HepG2 (cell line): Measurements from ENCODE around the gene NFATC3. TPM values are rescaled to one million over a fixed set of nuclear protein-coding genes. Genes with fewer than 3 reads are reported as not detected.

Source experiments
- ARID5B ChIP-seq: IDR thresholded peaks from 2 replicates; pipeline ENCODE4 v1.4.0; 2020; ENCODE audit warnings: mild to moderate bottlenecking, missing genetic modification reagents
- DRAP1 ChIP-seq: IDR thresholded peaks from 2 replicates; pipeline ENCODE4 v1.6.1; 2016; ENCODE audit warnings: missing genetic modification reagents, missing compliant biosample characterization
- GTF3A ChIP-seq: sonication (generic); formaldehyde crosslinking; conservative IDR thresholded peaks from 2 replicates; pipeline ENCODE4 v1.4.0; 2020; ENCODE audit warnings: mild to moderate bottlenecking, missing genetic modification reagents
- HMGA1 ChIP-seq: sonication (generic); formaldehyde crosslinking; conservative IDR thresholded peaks from 2 replicates; pipeline ENCODE4 v1.4.0; 2020; ENCODE audit warnings: missing genetic modification reagents
- PTBP1 ChIP-seq: fragments of 200-400 bp; formaldehyde crosslinking; IDR thresholded peaks from 2 replicates; pipeline ENCODE4 v1.6.1; 2018; ENCODE audit warnings: low read length, low read depth; ENCODE audit not compliant: poor library complexity, severe bottlenecking
- RERE ChIP-seq: IDR thresholded peaks from 2 replicates; pipeline ENCODE4 v1.6.1; 2016; ENCODE audit warnings: low read depth, missing genetic modification reagents, missing compliant biosample characterization
- SALL2 ChIP-seq: sonication (generic); formaldehyde crosslinking; IDR thresholded peaks from 2 replicates; pipeline ENCODE4 v1.8.1; 2023; ENCODE audit warnings: mild to moderate bottlenecking, missing genetic modification reagents, inconsistent platforms
- TARDBP ChIP-seq: sonication (generic); formaldehyde crosslinking; IDR thresholded peaks from 2 replicates; pipeline ENCODE4 v1.8.0; 2022; ENCODE audit warnings: mild to moderate bottlenecking, missing genetic modification reagents
- TCF12 ChIP-seq, 2 experiments: fragments of 450-650 bp in 1 of 2; sonication (generic) in 1 of 2; formaldehyde crosslinking in 1 of 2; IDR thresholded peaks; 2 replicates each; pipeline versions ENCODE4 v1.6.1 to v1.8.0; 2017 to 2022; ENCODE audit warnings: antibody characterized with exemption in 1 of 2, mild to moderate bottlenecking in 1 of 2, missing genetic modification reagents in 1 of 2, moderate library complexity in 1 of 2
- ZNF160 ChIP-seq: sonication (generic); formaldehyde crosslinking; IDR thresholded peaks from 2 replicates; pipeline ENCODE4 v1.8.0; 2022; ENCODE audit warnings: mild to moderate bottlenecking, inconsistent platforms, missing genetic modification reagents
- ZSCAN9 ChIP-seq: IDR thresholded peaks from 2 replicates; pipeline ENCODE4 v1.6.1; 2016; ENCODE audit warnings: borderline replicate concordance
- polyA plus RNA-seq, 8 experiments: library from polyadenylated mRNA; depleted of rRNA in 3 of 8; stranded (reverse) in 7 of 8; unstranded in 1 of 8; fragments of >200 nt; fragmentation: Illumina TruSeq in 4 of 8; extraction: Trizol in 4 of 8; gene quantifications; 2 replicates each; pipeline versions ENCODE4 v1.2.1 to v1.2.3, GENCODE V29; 2011 to 2016; ENCODE audit warnings: low read depth in 4 of 8, missing spikeins in 1 of 8, mixed read lengths in 1 of 8; ENCODE audit not compliant: insufficient read depth in 1 of 8
- total RNA-seq, 5 experiments: library from RNA; depleted of rRNA; stranded (reverse); fragments of >200 nt; fragmentation: Illumina TruSeq; extraction: Trizol; gene quantifications; 2 replicates each; pipeline ENCODE4 v1.2.3, GENCODE V29; 2016; ENCODE audit warnings: low read depth in 1 of 5
- TF ChIP-seq, protein P1 (sequence below): sonication (generic); formaldehyde crosslinking; IDR thresholded peaks from 2 replicates; pipeline ENCODE4 v1.4.0; 2020; ENCODE audit warnings: missing genetic modification reagents
- TF ChIP-seq, protein P2 (sequence below): sonication (generic); formaldehyde crosslinking; IDR thresholded peaks from 2 replicates; pipeline ENCODE4 v1.4.0; 2020; ENCODE audit warnings: missing genetic modification reagents, borderline replicate concordance

NFATC3 gene
- total and polyA plus RNA-seq, 2 of the 13 experiments (the other 11 are each of a cell fraction or from before 2014, with no cell fraction given), result 52.6 to 62.7 TPM

DNA sequence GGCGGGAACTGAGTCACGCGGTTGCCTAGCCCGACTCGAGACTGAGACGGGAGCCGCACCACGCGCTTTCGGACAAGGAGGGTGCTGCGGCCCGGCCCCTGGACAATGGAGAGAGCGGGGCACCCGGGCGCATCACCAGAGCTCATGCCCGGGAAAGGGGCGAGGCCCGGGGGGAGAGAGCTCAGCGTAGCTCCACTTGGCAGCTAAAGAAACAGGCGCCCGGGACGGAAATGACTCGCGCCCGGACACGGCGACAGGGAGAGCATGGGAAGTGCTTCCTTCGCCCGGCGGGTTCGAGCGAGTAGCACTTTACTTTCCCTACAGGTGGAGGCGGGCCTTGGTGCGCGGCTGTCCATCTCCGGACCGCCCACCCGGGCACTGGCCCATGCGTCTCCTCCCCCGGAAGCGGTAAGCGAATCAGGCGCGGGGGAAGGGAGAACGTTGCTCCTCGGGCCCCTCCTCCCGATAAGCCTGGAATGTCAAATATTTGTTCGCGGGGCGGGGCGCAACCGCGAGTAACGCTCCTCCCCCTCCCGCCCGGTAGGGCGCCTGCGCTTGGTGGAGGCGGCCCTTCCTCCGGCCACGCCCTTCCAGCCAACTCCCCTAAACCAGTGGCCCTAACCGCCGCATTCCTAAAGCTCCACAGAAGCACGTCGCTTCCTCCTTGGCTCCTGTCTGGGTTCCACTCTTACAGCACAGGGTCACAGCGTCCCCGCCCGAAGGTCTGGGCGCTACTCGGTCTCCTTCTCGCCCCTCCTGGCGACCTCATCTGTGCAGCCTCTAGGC, 152.3 kb downstream of the NFATC3 start (continued):
- TF ChIP-seq ZSCAN9 (CRISPR knock-in tag), result peak; percentile 76; the same call in 1 of the 2 replicates
- no peak for TF ChIP-seq TCF12 (IDR thresholded peaks at IDR 0.05)
- TF ChIP-seq TCF12 (CRISPR knock-in tag; IDR thresholded peaks at IDR 0.05), result peak; percentile 76; the same call in 1 of the 2 replicates
- no peak for TF ChIP-seq GTF3A (CRISPR knock-in tag)
- TF ChIP-seq PTBP1, result no peak
- peak; percentile 79 for TF ChIP-seq ARID5B (CRISPR knock-in tag)
- no peak for TF ChIP-seq HMGA1 (CRISPR knock-in tag)
- TF ChIP-seq, protein P1, sequence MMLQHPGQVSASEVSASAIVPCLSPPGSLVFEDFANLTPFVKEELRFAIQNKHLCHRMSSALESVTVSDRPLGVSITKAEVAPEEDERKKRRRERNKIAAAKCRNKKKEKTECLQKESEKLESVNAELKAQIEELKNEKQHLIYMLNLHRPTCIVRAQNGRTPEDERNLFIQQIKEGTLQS (CRISPR knock-in tag), result peak; percentile 11; the same call in 1 of the 2 replicates
- TF ChIP-seq ZNF160 (CRISPR knock-in tag), result peak; percentile 85
- 0 out of 2 replicates have a peak, but pooled peaks have one; percentile 83 for TF ChIP-seq RERE (CRISPR knock-in tag)
- TF ChIP-seq DRAP1, result peak; percentile 98
- TF ChIP-seq, protein P2, sequence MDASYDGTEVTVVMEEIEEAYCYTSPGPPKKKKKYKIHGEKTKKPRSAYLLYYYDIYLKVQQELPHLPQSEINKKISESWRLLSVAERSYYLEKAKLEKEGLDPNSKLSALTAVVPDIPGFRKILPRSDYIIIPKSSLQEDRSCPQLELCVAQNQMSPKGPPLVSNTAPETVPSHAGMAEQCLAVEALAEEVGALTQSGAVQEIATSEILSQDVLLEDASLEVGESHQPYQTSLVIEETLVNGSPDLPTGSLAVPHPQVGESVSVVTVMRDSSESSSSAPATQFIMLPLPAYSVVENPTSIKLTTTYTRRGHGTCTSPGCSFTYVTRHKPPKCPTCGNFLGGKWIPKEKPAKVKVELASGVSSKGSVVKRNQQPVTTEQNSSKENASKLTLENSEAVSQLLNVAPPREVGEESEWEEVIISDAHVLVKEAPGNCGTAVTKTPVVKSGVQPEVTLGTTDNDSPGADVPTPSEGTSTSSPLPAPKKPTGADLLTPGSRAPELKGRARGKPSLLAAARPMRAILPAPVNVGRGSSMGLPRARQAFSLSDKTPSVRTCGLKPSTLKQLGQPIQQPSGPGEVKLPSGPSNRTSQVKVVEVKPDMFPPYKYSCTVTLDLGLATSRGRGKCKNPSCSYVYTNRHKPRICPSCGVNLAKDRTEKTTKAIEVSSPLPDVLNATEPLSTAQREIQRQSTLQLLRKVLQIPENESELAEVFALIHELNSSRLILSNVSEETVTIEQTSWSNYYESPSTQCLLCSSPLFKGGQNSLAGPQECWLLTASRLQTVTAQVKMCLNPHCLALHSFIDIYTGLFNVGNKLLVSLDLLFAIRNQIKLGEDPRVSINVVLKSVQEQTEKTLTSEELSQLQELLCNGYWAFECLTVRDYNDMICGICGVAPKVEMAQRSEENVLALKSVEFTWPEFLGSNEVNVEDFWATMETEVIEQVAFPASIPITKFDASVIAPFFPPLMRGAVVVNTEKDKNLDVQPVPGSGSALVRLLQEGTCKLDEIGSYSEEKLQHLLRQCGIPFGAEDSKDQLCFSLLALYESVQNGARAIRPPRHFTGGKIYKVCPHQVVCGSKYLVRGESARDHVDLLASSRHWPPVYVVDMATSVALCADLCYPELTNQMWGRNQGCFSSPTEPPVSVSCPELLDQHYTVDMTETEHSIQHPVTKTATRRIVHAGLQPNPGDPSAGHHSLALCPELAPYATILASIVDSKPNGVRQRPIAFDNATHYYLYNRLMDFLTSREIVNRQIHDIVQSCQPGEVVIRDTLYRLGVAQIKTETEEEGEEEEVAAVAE (CRISPR knock-in tag), result peak; percentile 54; the same call in 1 of the 2 replicates
- TF ChIP-seq SALL2 (CRISPR knock-in tag), result peak; percentile 90
- TF ChIP-seq TARDBP (CRISPR knock-in tag), result peak; percentile 87
